Measurements from ENCODE around the gene FGF5.
"Not testable (repeated sequence)": the region's sequence is repeated elsewhere in the genome, so short reads cannot be mapped to it uniquely, and the experiment has no call there.

DNA sequence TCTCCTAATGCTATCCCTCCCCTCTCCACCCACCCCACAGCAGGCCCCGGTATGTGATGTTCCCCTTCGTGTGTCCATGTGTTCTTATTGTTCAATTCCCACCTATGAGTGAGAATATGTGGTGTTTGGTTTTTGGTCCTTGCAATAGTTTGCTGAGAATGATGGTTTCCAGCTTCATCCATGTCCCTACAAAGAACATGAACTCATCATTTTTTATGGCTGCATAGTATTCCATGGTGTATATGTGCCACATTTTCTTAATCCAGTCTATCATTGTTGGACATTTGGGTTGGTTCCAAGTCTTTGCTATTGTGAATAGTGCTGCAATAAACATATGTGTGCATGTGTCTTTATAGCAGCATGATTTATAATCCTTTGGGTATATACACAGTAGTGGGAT, 24.2 kb downstream of the FGF5 start:
- TF ChIP-seq POLR2A (IDR thresholded peaks at IDR 0.05): not testable (repeated sequence)
- TF ChIP-seq, protein P1, sequence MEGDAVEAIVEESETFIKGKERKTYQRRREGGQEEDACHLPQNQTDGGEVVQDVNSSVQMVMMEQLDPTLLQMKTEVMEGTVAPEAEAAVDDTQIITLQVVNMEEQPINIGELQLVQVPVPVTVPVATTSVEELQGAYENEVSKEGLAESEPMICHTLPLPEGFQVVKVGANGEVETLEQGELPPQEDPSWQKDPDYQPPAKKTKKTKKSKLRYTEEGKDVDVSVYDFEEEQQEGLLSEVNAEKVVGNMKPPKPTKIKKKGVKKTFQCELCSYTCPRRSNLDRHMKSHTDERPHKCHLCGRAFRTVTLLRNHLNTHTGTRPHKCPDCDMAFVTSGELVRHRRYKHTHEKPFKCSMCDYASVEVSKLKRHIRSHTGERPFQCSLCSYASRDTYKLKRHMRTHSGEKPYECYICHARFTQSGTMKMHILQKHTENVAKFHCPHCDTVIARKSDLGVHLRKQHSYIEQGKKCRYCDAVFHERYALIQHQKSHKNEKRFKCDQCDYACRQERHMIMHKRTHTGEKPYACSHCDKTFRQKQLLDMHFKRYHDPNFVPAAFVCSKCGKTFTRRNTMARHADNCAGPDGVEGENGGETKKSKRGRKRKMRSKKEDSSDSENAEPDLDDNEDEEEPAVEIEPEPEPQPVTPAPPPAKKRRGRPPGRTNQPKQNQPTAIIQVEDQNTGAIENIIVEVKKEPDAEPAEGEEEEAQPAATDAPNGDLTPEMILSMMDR (IDR thresholded peaks at IDR 0.05): not testable (repeated sequence)

Measured in body of pancreas (tissue), 4 donors.